Left lung (tissue), 10 donors: Measurements from ENCODE around the gene LDHB. TPM values are rescaled to one million over a fixed set of nuclear protein-coding genes. Genes with fewer than 3 reads are reported as not detected.
"Not testable (repeated sequence)": the region's sequence is repeated elsewhere in the genome, so short reads cannot be mapped to it uniquely, and the experiment has no call there.

Experiments
- ATAC-seq: fragments of 200-7000 bp; cut with Tn5 transposase; one replicate; pipeline ENCODE4 v1.9.1; 2020; ENCODE audit warnings: moderate library complexity
- DNase-seq, 4 donors: peaks; one replicate each; pipeline ENCODE4 v3.0.0-alpha.2; 2013 to 2020
- H3K27ac ChIP-seq, 2 donors: fragments of 200-600 bp; sonication (generic) in 1 of 2; one replicate each; pipeline versions ENCODE4 v1.5.0 to v1.8.0; 2020 to 2021
- H3K27me3 ChIP-seq, 2 donors: fragments of 200-600 bp; sonication (generic) in 1 of 2; one replicate each; pipeline versions ENCODE4 v1.5.0 to v1.8.0; 2020 to 2021
- H3K36me3 ChIP-seq, 2 donors: fragments of 200-600 bp; sonication (generic) in 1 of 2; one replicate each; pipeline versions ENCODE4 v1.5.0 to v1.8.0; 2020 to 2021
- H3K4me1 ChIP-seq, 2 donors: fragments of 200-600 bp; one replicate each; pipeline ENCODE4 v1.8.0; 2021
- H3K4me3 ChIP-seq, 2 donors: fragments of 200-600 bp; sonication (generic) in 1 of 2; one replicate each; pipeline versions ENCODE4 v1.5.0 to v1.8.0; 2020 to 2021; ENCODE audit warnings: mild to moderate bottlenecking in 1 of 2
- H3K9me3 ChIP-seq, 2 donors: fragments of 200-600 bp; sonication (generic) in 1 of 2; one replicate each; pipeline versions ENCODE4 v1.5.0 to v1.8.0; 2020 to 2021
- intact Hi-C, 2 donors: fragments of 100-400 bp; cut with DNase I; formaldehyde crosslinking; loops; one replicate each; pipeline versions ENCODE4 v1.11.2 to v1.14.2; 2022
- polyA plus RNA-seq, 6 donors: library from polyadenylated mRNA; unstranded; fragments of 120-200 nt; gene quantifications; one replicate each; pipeline ENCODE4 v1.2.1, GENCODE V29; 2013; ENCODE audit not compliant: insufficient read length in 6 of 6
- total RNA-seq, 2 donors: library from RNA; stranded (reverse); fragmentation: NEBNext Ultra II Directional; extraction: Animal tissue kit (Norgen Biotek cat#: 25700); gene quantifications; one replicate each; pipeline ENCODE4 v1.2.1, GENCODE V29; 2021
- TF ChIP-seq, protein P1 (sequence below), 2 donors: fragments of 200-600 bp; sonication (generic) in 1 of 2; IDR thresholded peaks; one replicate each; pipeline versions ENCODE4 v1.5.0 to v1.8.0; 2021; ENCODE audit warnings: antibody characterized with exemption in 2 of 2
- donor health status: DM: no; HTN: yes; CAD: no.
- donor health status: DM: no; HTN: no; CAD: no.

The LDHB gene
- total and polyA plus RNA-seq, 8 donors, result 512 to 1,016 (median 895) TPM

DNA sequence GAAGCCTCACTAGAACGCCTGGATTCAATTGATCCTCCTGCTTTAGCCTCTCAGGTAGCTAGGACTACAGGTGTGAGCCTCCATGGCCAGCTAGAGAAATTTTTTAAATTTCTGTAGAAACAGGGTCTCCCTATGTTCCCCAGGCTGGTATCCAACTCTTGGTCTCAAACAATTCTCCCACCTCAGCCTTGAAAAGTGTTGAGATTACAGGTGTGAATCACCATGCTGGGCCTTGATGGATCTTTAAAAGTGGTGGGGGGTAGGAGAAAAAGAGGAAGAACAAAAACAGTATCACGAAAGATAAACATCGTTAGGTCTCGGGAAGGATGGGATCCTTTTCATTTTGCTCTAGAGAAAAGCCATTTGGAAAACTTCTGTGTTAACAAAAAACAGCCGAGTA, 57.4 kb downstream of the LDHB start:
- intact Hi-C loops, result no loop called here

DNA sequence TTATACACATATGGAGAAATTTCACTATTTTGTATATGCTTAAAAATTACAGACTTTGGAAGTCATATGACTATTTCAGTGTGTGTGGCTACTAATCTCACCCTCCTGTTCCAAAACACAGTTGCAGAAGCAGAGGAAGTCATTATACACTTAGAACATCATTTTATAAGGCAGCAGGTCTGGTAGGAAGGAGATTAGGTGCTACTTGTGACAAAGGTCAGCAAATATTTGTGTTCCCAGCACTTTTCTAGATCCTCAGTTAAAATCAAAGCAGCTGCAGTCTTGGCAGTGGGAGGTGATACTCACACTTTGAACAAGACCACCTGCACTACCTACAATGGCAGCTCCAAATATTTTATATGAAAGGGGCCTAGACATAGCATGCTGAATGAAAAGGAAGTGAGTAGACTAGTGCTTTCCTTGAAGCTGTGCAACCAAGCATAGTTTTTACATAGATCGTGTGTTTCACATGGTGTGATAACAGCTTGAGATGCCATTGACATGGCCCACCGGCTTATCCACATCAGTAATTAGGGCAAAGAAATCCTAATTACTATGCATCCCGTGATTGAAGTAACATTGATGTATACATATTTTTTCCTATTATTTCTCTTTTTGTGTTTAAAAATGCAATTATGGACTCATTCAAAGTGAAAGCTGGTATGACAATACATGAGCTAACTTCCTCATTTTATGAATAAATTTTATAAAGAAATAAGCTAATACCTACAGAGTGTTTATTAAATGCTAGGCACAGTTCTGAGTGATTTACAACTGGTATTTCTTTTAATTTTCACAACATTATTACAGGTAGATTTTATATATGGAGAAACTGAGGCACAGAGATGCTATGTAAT, 58.3 kb downstream of the LDHB start:
- H3K4me1 ChIP-seq, result no peaks in the 10 kb centered on the region
- H3K4me3 ChIP-seq, result no peak overlapping the region
- H3K36me3 ChIP-seq, result no peaks in the 10 kb centered on the region
- H3K9me3 ChIP-seq, result no peaks in the 10 kb centered on the region
- DNase-seq (no peak), ATAC-seq (no peak)
- intact Hi-C loops, result no loop called here
- TF ChIP-seq, protein P1, sequence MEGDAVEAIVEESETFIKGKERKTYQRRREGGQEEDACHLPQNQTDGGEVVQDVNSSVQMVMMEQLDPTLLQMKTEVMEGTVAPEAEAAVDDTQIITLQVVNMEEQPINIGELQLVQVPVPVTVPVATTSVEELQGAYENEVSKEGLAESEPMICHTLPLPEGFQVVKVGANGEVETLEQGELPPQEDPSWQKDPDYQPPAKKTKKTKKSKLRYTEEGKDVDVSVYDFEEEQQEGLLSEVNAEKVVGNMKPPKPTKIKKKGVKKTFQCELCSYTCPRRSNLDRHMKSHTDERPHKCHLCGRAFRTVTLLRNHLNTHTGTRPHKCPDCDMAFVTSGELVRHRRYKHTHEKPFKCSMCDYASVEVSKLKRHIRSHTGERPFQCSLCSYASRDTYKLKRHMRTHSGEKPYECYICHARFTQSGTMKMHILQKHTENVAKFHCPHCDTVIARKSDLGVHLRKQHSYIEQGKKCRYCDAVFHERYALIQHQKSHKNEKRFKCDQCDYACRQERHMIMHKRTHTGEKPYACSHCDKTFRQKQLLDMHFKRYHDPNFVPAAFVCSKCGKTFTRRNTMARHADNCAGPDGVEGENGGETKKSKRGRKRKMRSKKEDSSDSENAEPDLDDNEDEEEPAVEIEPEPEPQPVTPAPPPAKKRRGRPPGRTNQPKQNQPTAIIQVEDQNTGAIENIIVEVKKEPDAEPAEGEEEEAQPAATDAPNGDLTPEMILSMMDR (IDR thresholded peaks at IDR 0.05), result no peak
- H3K27ac ChIP-seq, result no peak overlapping the region
- no peaks in the 10 kb centered on the region for H3K27me3 ChIP-seq

More for the DNA sequence above, 57.4 kb downstream of the LDHB start:
- DNase-seq, result no peak
- H3K9me3 ChIP-seq, result no peaks in the 10 kb centered on the region
- TF ChIP-seq, protein P1 (IDR thresholded peaks at IDR 0.05), result no peak
- no peaks in the 10 kb centered on the region for H3K36me3 ChIP-seq
- no peak overlapping the region for H3K27ac ChIP-seq
- H3K27me3 ChIP-seq, result no peaks in the 10 kb centered on the region
- ATAC-seq, result no peak
- H3K4me1 ChIP-seq, result no peaks in the 10 kb centered on the region
- H3K4me3 ChIP-seq, result no peak overlapping the region

DNA sequence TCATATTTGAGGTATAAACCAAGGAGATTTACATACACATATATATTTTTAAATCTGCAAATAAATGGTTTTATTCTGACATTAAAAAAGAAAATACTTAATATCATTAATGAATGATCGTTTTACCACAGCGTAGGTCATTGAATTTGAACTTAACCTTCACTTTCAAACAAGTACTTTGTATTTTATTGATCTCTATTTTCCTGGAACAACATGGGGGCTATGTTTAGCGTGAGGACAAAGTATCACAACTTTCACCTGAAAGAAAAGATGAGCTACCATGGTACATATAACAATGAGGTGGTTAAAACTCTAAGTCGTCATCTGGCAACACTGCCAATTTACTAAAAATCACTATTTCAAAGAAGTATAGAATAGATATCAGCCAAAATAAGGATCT, 59.0 kb downstream of the LDHB start:
- no peak for ATAC-seq
- intact Hi-C loops, result no loop called here

DNA sequence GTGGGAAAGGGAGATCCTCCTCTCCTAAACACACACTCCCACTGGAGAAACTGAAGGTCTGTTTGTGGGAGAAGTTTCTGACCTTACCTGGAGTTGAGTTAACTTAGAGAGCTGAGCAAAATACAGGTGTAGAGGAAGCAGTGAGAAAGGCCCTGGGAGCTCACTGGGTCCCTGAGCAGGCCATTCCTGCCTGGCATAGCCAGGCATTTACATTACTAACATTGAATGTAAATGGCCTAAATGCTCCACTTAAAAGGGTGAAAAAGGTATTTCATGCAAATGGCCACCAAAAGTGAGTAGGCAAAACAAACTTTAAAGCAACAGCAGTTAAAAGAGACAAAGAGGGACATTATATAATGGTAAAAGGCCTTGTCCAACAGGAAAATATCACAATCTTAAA, 62.3 kb downstream of the LDHB start:
- DNase-seq, ATAC-seq, intact Hi-C loops: not testable (repeated sequence)

More for the DNA sequence above, 59.0 kb downstream of the LDHB start:
- H3K9me3 ChIP-seq, result no peaks in the 10 kb centered on the region
- H3K27ac ChIP-seq, result no peak overlapping the region
- H3K36me3 ChIP-seq, result no peaks in the 10 kb centered on the region
- TF ChIP-seq, protein P1 (IDR thresholded peaks at IDR 0.05), result no peak
- no peaks in the 10 kb centered on the region for H3K4me1 ChIP-seq
- H3K27me3 ChIP-seq, result no peaks in the 10 kb centered on the region
- H3K4me3 ChIP-seq, result no peak overlapping the region
- no peak for DNase-seq

DNA sequence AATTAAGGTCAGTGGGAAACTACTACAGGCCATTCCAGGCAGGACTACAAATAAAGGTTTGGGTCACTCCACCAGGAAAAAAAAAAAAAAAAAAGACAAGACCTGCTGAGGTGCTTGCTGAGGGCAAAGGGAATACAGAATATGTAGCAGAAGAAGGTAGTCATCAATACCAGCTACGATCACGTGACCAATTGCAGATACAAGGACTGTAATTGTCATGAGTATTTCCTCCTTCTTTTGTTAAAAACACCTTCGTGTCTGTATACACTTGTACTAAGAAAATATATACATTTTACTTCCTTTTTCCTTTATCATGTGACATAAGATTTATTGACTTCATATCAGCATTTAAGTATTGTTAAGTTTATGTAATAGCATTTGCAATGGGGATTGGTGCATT, 72.2 kb downstream of the LDHB start:
- ATAC-seq (no peak), DNase-seq (no peak)
- Histone ChIP-seq H3K4me1 (no peaks in the 10 kb centered on the region), H3K36me3 (no peaks in the 10 kb centered on the region), H3K27me3 (no peaks in the 10 kb centered on the region), H3K4me3 (no peak overlapping the region), H3K27ac (no peak overlapping the region), H3K9me3 (peaks cover 0 to 8% of the 10 kb centered on the region in 2 donors)
- TF ChIP-seq, protein P1 (IDR thresholded peaks at IDR 0.05), result no peak
- intact Hi-C loops, result no loop called here

More for the DNA sequence above, 62.3 kb downstream of the LDHB start:
- not testable (repeated sequence) for H3K27me3 ChIP-seq, H3K9me3 ChIP-seq, H3K36me3 ChIP-seq, H3K27ac ChIP-seq, H3K4me3 ChIP-seq, H3K4me1 ChIP-seq

Other genes with a start within 250 kb of the LDHB start
- 10 to 100 TPM; 18.9 to 19.8 TPM for gene PYROXD1, start 220.2 kb downstream of the LDHB start, total RNA-seq
- 10 to 100 TPM; 16.9 to 22.2 (median 19.8) TPM for gene PYROXD1, start 220.2 kb downstream of the LDHB start, polyA plus RNA-seq
- 10 to 100 TPM; 34.4 to 42.1 TPM for gene RECQL, start 156.2 kb downstream of the LDHB start, total RNA-seq
- gene RECQL, start 156.2 kb downstream of the LDHB start, polyA plus RNA-seq, result 10 to 100 TPM; 32.1 to 37.8 (median 35.0) TPM
- gene GOLT1B, start 156.1 kb downstream of the LDHB start, total RNA-seq, result 10 to 100 TPM; 43.8 to 51.9 TPM
- 10 to 100 TPM; 33.9 to 41.7 (median 39.5) TPM for gene GOLT1B, start 156.1 kb downstream of the LDHB start, polyA plus RNA-seq
- under 1 TPM; 0.44 to 0.79 TPM for gene SPX, start 131.5 kb downstream of the LDHB start, total RNA-seq
- 10 to 100 TPM in 4 of 6 donors, 1 to 10 TPM in 2; 8.1 to 13.5 (median 11.0) TPM for gene SPX, start 131.5 kb downstream of the LDHB start, polyA plus RNA-seq
- gene GYS2, start 53.0 kb downstream of the LDHB start, total RNA-seq, result not detected
- under 1 TPM in 4 of 6 donors, not detected in 2; 0.07 to 0.42 (median 0.32) TPM for gene GYS2, start 53.0 kb downstream of the LDHB start, polyA plus RNA-seq
- 10 to 100 TPM; 14.3 to 20.8 TPM for gene KCNJ8, start 116.9 kb upstream of the LDHB start, total RNA-seq
- 10 to 100 TPM; 15.3 to 25.5 (median 22.3) TPM for gene KCNJ8, start 116.9 kb upstream of the LDHB start, polyA plus RNA-seq